Measurements from ENCODE around the gene SLFN12L. TPM values are rescaled to one million over a fixed set of nuclear protein-coding genes. Genes with fewer than 3 reads are reported as not detected.
"Not testable (repeated sequence)": the region's sequence is repeated elsewhere in the genome, so short reads cannot be mapped to it uniquely, and the experiment has no call there.

Gene SLFN12L
- total RNA-seq, 4 donors from 2014 or later: 1.2 to 3.5 (median 1.6) TPM

- no peaks in the 10 kb centered on the region for H3K9me3 ChIP-seq
- no peaks in the 10 kb centered on the region for H3K36me3 ChIP-seq
- H3K27me3 ChIP-seq: peaks cover 3% of the 10 kb centered on the region
- no peak overlapping the region for H3K27ac ChIP-seq
- no peak for DNase-seq
- intact Hi-C loops (cut with DNase I): no loop called here
- TF ChIP-seq POLR2A (IDR thresholded peaks at IDR 0.05): no peak
- WGBS, 2 donors: 52 to 54% methylated on average over 8 of the region's 8 CpGs
- no peak overlapping the region for H3K4me3 ChIP-seq (replicated peaks in 1 of 3)
- no peaks in the 10 kb centered on the region for H3K4me1 ChIP-seq
Observed at GRCh38 chr17:35519906-35520442, 17.5 kb downstream of the SLFN12L start.

GRCh38 chr17:35519439-35519838, 18.0 kb downstream of the SLFN12L start:
- H3K27ac ChIP-seq: no peak overlapping the region
- 81 to 82% methylated on average over 3 of the region's 3 CpGs for WGBS, 2 donors
- TF ChIP-seq CTCF (IDR thresholded peaks at IDR 0.05) (no peak), POLR2A (IDR thresholded peaks at IDR 0.05) (no peak)
- no peaks in the 10 kb centered on the region for H3K36me3 ChIP-seq
- intact Hi-C loops (cut with DNase I): no loop called here
- no peak for DNase-seq
- H3K4me3 ChIP-seq (replicated peaks in 1 of 3): no peak overlapping the region
- peaks cover 3% of the 10 kb centered on the region for H3K27me3 ChIP-seq
- H3K9me3 ChIP-seq: no peaks in the 10 kb centered on the region
- no peaks in the 10 kb centered on the region for H3K4me1 ChIP-seq

GRCh38 chr17:35518431-35518830, 19.0 kb downstream of the SLFN12L start:
- WGBS, 2 donors: 92 to 93% methylated on average over 5 of the region's 5 CpGs
- DNase-seq; H3K4me1 ChIP-seq; H3K36me3 ChIP-seq; H3K4me3 ChIP-seq (replicated peaks in 1 of 3); intact Hi-C loops (cut with DNase I); H3K27me3 ChIP-seq; H3K9me3 ChIP-seq; H3K27ac ChIP-seq: not testable (repeated sequence)

DNA sequence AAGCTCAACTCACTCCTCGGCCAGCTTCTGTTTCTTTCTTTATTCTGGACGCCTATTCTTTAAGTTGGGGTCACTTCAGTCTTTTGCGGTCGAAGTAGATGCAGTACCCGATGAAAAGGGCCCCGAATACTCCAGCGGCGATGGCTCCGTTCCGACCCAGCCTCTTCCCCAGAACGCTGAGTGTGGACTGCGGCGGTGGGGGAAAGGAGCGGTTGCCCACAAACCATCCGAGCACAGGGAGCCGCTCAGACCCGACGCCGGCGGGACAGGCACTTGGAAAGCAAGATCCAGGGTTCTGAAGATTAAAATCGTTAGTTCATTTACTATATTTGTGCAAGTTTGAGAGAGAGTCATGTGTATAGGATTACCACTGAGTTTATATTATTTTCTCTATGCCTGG, 22.5 kb downstream of the SLFN12L start:
- no peak overlapping the region for H3K4me3 ChIP-seq (replicated peaks in 1 of 3)
- intact Hi-C loops (cut with DNase I): no loop called here
- peaks cover 3% of the 10 kb centered on the region for H3K27me3 ChIP-seq
- WGBS, 2 donors: 53 to 64% methylated on average over 21 of the region's 21 CpGs
- no peaks in the 10 kb centered on the region for H3K9me3 ChIP-seq
- no peak overlapping the region for H3K27ac ChIP-seq
- no peaks in the 10 kb centered on the region for H3K36me3 ChIP-seq
- H3K4me1 ChIP-seq: no peaks in the 10 kb centered on the region
- no peak for DNase-seq
- TF ChIP-seq CTCF (IDR thresholded peaks at IDR 0.05) (no peak), POLR2A (IDR thresholded peaks at IDR 0.05) (no peak)

GRCh38 chr17:35514564-35514963, 22.9 kb downstream of the SLFN12L start:
- Histone ChIP-seq H3K9me3 (no peaks in the 10 kb centered on the region), H3K36me3 (no peaks in the 10 kb centered on the region), H3K27ac (no peak overlapping the region), H3K4me3 (replicated peaks in 1 of 3) (no peak overlapping the region), H3K4me1 (no peaks in the 10 kb centered on the region), H3K27me3 (peaks cover 3% of the 10 kb centered on the region)
- no peak for TF ChIP-seq CTCF (IDR thresholded peaks at IDR 0.05)
- no peak for TF ChIP-seq POLR2A (IDR thresholded peaks at IDR 0.05)
- 50 to 56% methylated on average over 2 of the region's 2 CpGs for WGBS, 2 donors
- DNase-seq: no peak
- intact Hi-C loops (cut with DNase I): no loop called here

DNA sequence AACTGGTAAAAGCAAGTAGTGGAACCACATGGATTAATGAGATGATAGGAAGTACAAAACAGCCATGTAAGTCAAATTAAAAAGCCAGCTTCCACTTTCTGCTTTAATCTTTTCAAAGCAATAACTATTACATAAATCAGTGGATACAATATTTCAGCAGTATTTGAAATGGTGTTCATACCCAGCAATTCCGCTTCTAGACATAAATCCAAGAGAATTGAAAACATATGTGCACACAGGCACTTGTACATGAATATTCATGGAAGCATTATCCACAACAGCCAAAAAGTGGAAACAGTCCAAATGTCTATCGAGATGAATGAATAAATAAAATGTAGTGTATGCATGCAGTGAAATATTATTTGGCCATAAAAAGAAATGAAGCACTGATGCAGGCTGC, 27.4 kb downstream of the SLFN12L start:
- no peaks in the 10 kb centered on the region for H3K9me3 ChIP-seq

GRCh38 chr17:35507714-35508113, 29.8 kb downstream of the SLFN12L start:
- H3K9me3 ChIP-seq; DNase-seq; H3K27me3 ChIP-seq; H3K36me3 ChIP-seq; intact Hi-C loops (cut with DNase I); H3K4me3 ChIP-seq (replicated peaks in 1 of 3); H3K4me1 ChIP-seq; H3K27ac ChIP-seq: not testable (repeated sequence)
- WGBS, 2 donors: 89 to 90% methylated on average over 3 of the region's 3 CpGs

More for the DNA sequence above, 27.4 kb downstream of the SLFN12L start:
- Histone ChIP-seq H3K36me3 (no peaks in the 10 kb centered on the region), H3K4me1 (no peaks in the 10 kb centered on the region), H3K4me3 (replicated peaks in 1 of 3) (no peak overlapping the region), H3K27me3 (no peaks in the 10 kb centered on the region), H3K27ac (no peak overlapping the region)
- 81 to 89% methylated on average over 2 of the region's 2 CpGs for WGBS, 2 donors
- TF ChIP-seq CTCF (IDR thresholded peaks at IDR 0.05) (no peak), POLR2A (IDR thresholded peaks at IDR 0.05) (no peak)
- DNase-seq: no peak
- intact Hi-C loops (cut with DNase I): no loop called here
